GM18498 (cell line): Measurements from ENCODE around the gene RUNX2.
"Not testable (repeated sequence)": the region's sequence is repeated elsewhere in the genome, so short reads cannot be mapped to it uniquely, and the experiment has no call there.

ENCODE experiments used
- ATAC-seq: cut with Tn5 transposase; IDR thresholded peaks from one replicate; pipeline ENCODE4 v1.9.1; 2021; ENCODE audit warnings: mild to moderate bottlenecking, moderate library complexity; ENCODE audit not compliant: unreplicated experiment

Gene RUNX2

GRCh38 chr6:45454008-45454911, 126.1 kb downstream of the RUNX2 start:
- no peak for ATAC-seq

DNA sequence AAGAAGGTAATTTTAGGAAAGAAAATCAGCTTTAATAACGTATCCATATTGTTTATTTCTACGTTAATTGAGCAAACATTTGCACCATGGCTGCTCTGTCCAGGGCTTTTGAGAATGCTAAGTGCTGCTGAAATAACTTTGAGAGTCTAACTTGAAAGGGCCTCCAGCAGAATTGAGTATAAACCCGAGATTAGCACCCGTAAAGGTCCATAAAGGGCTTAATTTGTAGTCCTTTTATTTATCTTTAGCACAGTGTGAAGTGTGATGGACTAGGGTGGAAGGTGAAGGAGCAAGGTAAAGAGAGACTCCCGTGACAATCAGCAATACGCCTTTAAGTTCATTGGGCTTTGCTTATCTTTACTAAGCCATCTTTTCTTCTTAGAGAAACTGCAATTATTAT, 127.3 kb downstream of the RUNX2 start:
- no peak for ATAC-seq

DNA sequence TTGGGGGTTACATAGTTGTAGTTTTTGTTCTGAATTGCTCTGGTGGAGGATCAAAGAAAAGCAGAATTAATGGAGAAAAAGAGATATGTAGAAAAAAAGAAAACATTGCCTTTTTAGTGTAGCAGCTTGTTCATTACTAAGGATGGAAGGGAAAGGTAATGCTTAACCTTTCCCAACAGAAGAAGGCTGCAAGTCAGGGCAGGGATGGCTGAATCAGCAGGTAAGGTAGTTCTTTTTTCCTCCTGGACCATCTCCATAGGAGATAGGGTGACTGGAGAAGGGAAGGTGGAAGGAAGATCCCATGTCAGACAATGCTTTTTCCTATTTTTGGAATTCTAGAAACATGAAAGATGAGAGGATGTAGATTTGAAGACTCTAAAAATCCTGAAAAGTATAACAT, 129.0 kb downstream of the RUNX2 start:
- ATAC-seq, result no peak

DNA sequence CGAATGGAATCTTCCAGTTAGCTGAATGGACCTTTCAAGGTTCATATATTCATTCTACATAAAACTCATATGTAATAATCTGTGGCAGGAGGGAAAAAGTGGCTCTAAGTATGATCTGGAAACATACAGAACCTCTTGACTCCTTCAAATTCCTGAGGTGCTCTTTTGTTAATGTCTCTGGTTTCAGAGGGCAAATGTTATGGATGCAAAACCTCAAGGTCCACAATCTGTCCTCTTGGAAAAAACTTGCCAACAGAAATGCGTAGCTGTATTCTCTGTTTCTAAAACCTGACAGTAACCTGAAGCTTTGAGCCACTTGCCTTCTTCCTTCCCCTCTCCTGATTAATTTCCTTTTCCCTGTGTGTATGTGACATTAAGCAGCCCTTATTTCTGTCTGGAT, 130.5 kb downstream of the RUNX2 start:
- no peak for ATAC-seq

GRCh38 chr6:45460166-45460565, 132.0 kb downstream of the RUNX2 start:
- ATAC-seq, result no peak

GRCh38 chr6:45461486-45461885, 133.4 kb downstream of the RUNX2 start:
- no peak for ATAC-seq

DNA sequence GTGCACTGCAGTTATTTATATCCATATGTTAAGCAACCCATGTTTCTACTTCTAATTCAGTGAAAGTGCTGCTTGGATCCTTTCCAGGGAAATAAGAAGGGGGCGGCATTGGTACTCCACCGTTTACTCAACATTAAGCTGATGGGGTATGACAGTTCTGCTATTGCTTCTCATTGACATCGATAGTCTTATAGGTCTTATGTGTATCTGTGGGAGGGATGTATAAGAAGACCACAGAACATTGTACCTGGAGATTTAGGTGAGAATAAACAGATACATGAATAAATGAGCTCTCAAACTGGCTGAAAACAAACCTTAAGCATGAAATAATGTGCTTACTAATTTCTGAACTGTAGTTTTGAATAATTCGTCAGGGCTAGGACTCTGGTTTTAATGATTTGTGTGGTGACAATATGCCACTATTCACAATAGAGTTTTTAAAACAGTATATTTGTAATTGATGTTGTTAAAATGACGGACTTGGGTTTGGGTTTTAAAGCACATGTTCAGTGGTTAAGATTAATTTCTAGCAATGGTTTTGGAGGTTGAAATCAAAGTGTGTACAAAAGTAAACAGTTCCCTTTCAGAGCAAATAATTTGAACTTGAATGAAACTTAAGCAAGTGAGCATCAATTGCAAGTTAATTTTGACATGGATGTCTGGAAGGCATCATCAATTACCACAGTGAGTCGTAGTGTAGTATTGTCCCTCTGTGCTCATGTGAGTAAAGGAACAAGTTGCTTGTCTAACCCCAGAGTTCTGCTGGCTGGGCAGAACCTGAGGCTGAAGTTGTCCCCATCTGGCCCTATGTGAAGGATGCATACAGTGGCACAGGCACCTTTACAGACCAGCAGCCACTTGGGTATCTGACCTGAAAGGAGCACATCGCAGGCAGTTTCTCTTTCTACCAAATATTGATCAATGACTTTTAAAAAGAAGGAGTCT, 134.3 kb downstream of the RUNX2 start:
- no peak for ATAC-seq

DNA sequence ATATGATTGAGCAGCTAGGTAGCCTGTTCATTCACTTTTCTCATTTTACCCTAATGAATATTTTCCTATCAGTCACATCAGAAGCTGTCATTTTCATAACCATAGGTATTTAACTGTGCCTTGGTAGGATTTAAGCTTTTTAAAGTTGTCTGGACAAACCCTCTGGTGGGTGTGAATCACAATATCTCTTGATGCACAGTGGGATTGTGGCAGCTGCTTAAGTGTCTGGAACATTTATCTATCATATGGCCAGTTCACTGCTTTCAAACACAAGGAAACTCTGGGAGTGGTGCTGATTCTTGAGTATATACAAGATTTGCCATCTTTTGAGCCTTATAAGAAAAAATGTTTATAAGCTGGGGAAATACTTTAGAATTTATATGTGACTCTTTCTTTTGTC, 136.6 kb downstream of the RUNX2 start:
- ATAC-seq, result no peak

GRCh38 chr6:45466686-45467085, 138.6 kb downstream of the RUNX2 start:
- ATAC-seq, result no peak

GRCh38 chr6:45467417-45467816, 139.3 kb downstream of the RUNX2 start:
- ATAC-seq, result not testable (repeated sequence)

- ATAC-seq, result no peak
Observed at GRCh38 chr6:45467853-45468252, 139.7 kb downstream of the RUNX2 start.

DNA sequence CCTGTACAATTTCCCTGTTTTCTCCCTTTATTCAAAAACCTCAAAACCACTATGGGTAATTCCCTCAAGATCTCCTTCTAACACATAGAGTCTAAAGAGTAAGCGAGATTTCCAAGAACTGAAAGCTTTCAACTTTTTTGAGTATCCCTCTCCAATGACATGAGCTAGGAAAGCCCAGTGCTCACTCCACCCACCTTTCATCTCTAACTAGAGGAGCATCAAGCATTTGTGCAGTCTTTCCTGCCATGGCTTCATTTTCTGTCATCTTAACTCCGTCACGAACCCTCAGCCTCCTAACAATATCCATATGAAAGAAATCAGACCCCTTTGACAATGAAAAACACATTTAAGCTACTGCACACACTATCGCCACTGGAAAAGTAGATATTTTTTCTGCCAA, 141.5 kb downstream of the RUNX2 start:
- ATAC-seq, result no peak

GRCh38 chr6:45470131-45470738, 142.1 kb downstream of the RUNX2 start:
- no peak for ATAC-seq

- no peak for ATAC-seq
Observed at GRCh38 chr6:45472382-45472781, 144.3 kb downstream of the RUNX2 start.

- ATAC-seq, result no peak
Observed at GRCh38 chr6:45473121-45473993, 145.2 kb downstream of the RUNX2 start.

- no peak for ATAC-seq
Observed at GRCh38 chr6:45474376-45474775, 146.2 kb downstream of the RUNX2 start.

DNA sequence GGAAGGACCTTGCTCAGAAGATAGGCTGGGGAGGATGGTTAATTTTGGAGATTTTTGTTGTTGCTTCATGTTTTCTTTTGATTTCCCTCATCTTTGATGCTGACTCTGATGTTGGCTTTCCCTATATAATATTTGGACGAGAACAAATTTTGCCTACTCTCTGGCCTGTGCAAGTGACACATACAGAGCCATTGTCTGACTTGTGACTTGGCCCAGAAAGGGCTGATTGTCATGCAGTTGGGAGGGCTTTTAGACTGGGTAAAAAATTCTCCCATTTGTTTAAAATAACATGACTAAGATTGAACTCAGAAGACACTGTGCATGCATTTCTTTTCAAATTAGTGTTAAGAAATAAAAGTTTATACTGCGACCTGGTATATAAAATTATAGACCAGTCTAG, 148.2 kb downstream of the RUNX2 start:
- no peak for ATAC-seq

DNA sequence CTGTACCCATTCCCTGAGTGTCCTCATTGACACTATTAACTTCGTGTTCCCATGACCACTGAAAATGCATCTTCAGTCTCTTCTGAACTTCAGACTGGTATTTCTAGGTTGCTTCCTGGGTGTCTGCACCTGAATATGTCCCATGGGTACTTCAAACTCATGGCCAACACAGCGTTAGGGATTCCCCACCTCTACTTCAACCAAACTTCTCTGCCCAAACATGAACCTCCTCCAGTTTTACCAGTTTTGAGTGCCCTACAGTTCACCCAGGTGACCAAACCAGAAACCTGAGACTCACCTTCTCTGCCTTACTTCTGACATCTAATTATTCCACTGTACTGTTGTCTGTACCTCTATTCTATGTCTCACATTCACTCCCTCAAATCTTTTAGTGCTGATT, 149.1 kb downstream of the RUNX2 start:
- no peak for ATAC-seq

DNA sequence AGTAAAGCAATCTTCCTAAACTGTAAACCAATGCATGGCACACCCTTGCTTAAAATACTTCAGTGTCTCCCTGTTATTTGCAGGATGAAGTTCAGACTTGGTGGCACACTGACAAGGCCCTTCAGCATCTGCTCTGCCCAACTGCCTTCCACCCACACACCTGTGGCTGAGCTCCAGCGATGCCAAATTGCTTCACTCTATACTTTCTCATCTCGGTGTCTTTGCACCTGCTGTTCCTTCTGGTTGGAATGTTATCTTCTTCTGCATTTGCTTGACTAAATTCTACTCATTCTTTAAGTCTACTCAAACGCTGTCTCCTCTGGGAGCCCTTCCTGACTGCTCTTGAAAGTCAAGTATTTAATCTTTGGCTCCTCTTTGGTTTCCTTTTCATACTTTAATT, 149.7 kb downstream of the RUNX2 start:
- ATAC-seq, result no peak

DNA sequence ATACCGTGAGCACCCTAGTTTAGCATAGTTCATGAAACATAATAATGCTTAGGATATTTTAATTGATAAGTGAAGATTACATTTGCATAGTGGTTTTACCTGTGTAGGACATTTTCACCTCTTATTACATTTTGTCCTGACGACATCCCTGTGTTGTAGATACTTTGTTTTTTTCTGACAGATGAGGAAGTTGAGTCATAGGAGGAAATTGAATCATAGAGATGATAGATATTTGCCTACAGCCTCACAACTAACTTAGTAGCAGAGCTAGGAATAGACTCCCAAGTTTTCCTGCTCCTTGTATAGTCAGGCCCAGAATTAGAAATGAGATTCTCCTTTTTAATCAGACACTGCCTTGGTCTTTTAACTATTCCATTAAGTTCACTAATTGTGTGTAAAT, 150.1 kb downstream of the RUNX2 start:
- ATAC-seq, result no peak
